ENCODE results near the gene CCDC150. TPM values are rescaled to one million over a fixed set of nuclear protein-coding genes. Genes with fewer than 3 reads are reported as not detected.
"Not testable (repeated sequence)": the region's sequence is repeated elsewhere in the genome, so short reads cannot be mapped to it uniquely, and the experiment has no call there.

The CCDC150 gene
- polyA plus RNA-seq, 1 donor = 33.5 TPM

- no peak for DNase-seq
Measured at GRCh38 chr2:196711625-196712024, 72.1 kb downstream of the CCDC150 start.

GRCh38 chr2:196712867-196713266, 73.4 kb downstream of the CCDC150 start:
- no peak for DNase-seq

GRCh38 chr2:196718419-196719109, 79.0 kb downstream of the CCDC150 start:
- DNase-seq = no peak

- DNase-seq = peak; percentile 31
Measured at GRCh38 chr2:196719110-196719872, 79.8 kb downstream of the CCDC150 start.

GRCh38 chr2:196723571-196723970, 84.1 kb downstream of the CCDC150 start:
- no peak for DNase-seq

GRCh38 chr2:196725218-196725617, 85.7 kb downstream of the CCDC150 start:
- no peak for DNase-seq

GRCh38 chr2:196725882-196726281, 86.4 kb downstream of the CCDC150 start:
- DNase-seq = no peak

GRCh38 chr2:196729418-196729817, 89.9 kb downstream of the CCDC150 start:
- DNase-seq = no peak

GRCh38 chr2:196736646-196737045, 97.1 kb downstream of the CCDC150 start:
- DNase-seq = not testable (repeated sequence)

GRCh38 chr2:196737046-196737445, 97.5 kb downstream of the CCDC150 start:
- DNase-seq = no peak

GRCh38 chr2:196739031-196739430, 99.5 kb downstream of the CCDC150 start:
- DNase-seq = no peak

GRCh38 chr2:196742216-196742615, 102.7 kb downstream of the CCDC150 start:
- no peak for DNase-seq

GRCh38 chr2:196742685-196743084, 103.2 kb downstream of the CCDC150 start:
- no peak for DNase-seq

- no peak for DNase-seq
Measured at GRCh38 chr2:196743165-196743564, 103.7 kb downstream of the CCDC150 start.

- DNase-seq = no peak
Measured at GRCh38 chr2:196745711-196746110, 106.2 kb downstream of the CCDC150 start.

- DNase-seq = no peak
Measured at GRCh38 chr2:196747400-196747799, 107.9 kb downstream of the CCDC150 start.

GRCh38 chr2:196748123-196748522, 108.6 kb downstream of the CCDC150 start:
- DNase-seq = no peak

GRCh38 chr2:196750291-196750923, 110.9 kb downstream of the CCDC150 start:
- DNase-seq = no peak

GRCh38 chr2:196750977-196751631, 111.6 kb downstream of the CCDC150 start:
- DNase-seq = peak; percentile 56

GRCh38 chr2:196758474-196759377, 119.2 kb downstream of the CCDC150 start:
- no peak for DNase-seq

- no peak for DNase-seq
Measured at GRCh38 chr2:196759378-196759706, 119.8 kb downstream of the CCDC150 start.

GRCh38 chr2:196767101-196767500, 127.6 kb downstream of the CCDC150 start:
- no peak for DNase-seq
